Natural killer cell (primary cell): Measurements from ENCODE around the gene GALNT12. TPM values are rescaled to one million over a fixed set of nuclear protein-coding genes. Genes with fewer than 3 reads are reported as not detected.

Experiments used
- ATAC-seq, 3 donors: fragments of 150-1000 bp in 2 of 3; fragments of 200-7000 bp in 1 of 3; cut with Tn5 transposase; 1 replicate in 1 of 3; 2 replicates in 2 of 3; pipeline ENCODE4 v1.10.0; 2021; ENCODE audit warnings: mild to moderate bottlenecking in 2 of 3, moderate library complexity in 2 of 3
- DNase-seq, 2 donors: peaks; one replicate each; pipeline versions ENCODE4 v3.0.0 to v3.0.0-alpha.2; 2013 to 2021; ENCODE audit warnings: mixed read lengths in 1 of 2
- H3K27ac ChIP-seq: one replicate; pipeline ENCODE4 v1.5.1; 2013; ENCODE audit warnings: mild to moderate bottlenecking, low read length
- H3K27me3 ChIP-seq: one replicate; pipeline ENCODE4 v1.6.1; 2013; ENCODE audit warnings: low read length; ENCODE audit not compliant: control insufficient read depth, insufficient read depth
- H3K36me3 ChIP-seq: one replicate; pipeline ENCODE4 v1.6.1; 2013; ENCODE audit warnings: low read length; ENCODE audit not compliant: control insufficient read depth, insufficient read depth
- H3K4me1 ChIP-seq: one replicate; pipeline ENCODE4 v1.6.1; 2013; ENCODE audit warnings: low read length; ENCODE audit not compliant: control insufficient read depth, insufficient read depth
- H3K4me3 ChIP-seq: one replicate; pipeline ENCODE4 v1.5.1; 2013; ENCODE audit warnings: low read length
- H3K9me3 ChIP-seq: one replicate; pipeline ENCODE4 v1.6.1; 2013; ENCODE audit warnings: low read length; ENCODE audit not compliant: control insufficient read depth, insufficient read depth
- H3K27ac Mint-ChIP-seq, 2 donors: one replicate each; pipeline ENCODE4 v1.8.0; 2022; ENCODE audit warnings: mild to moderate bottlenecking in 2 of 2, mixed read lengths in 2 of 2, moderate library complexity in 1 of 2
- H3K27me3 Mint-ChIP-seq, 2 donors: one replicate each; pipeline ENCODE4 v1.8.0; 2022; ENCODE audit warnings: low read depth in 2 of 2, mixed read lengths in 2 of 2
- H3K36me3 Mint-ChIP-seq: one replicate; pipeline ENCODE4 v1.8.0; 2022; ENCODE audit warnings: mixed read lengths
- H3K4me1 Mint-ChIP-seq, 2 donors: one replicate each; pipeline ENCODE4 v1.8.0; 2022; ENCODE audit warnings: mixed read lengths in 2 of 2
- H3K4me3 Mint-ChIP-seq: one replicate; pipeline ENCODE4 v1.8.0; 2022; ENCODE audit warnings: mild to moderate bottlenecking, moderate library complexity, mixed read lengths
- H3K9me3 Mint-ChIP-seq, 2 donors: one replicate each; pipeline ENCODE4 v1.8.0; 2022; ENCODE audit warnings: mixed read lengths in 2 of 2
- WGBS: methylation state at CpG from one replicate; pipeline ENCODE4 v1.1.7; 2013; ENCODE audit warnings: missing lambda C conversion rate; ENCODE audit not compliant: insufficient coverage; 5-methylcytosine and 5-hydroxymethylcytosine counted together
- intact Hi-C: fragments of 100-400 bp; cut with micrococcal nuclease; formaldehyde crosslinking; loops from one replicate; pipeline ENCODE4 v1.14.2; 2022
- total RNA-seq, 4 donors: library from RNA; stranded (reverse); fragments of 120-200 nt in 1 of 4; gene quantifications; one replicate each; pipeline versions ENCODE4 v1.2.3 to v1.2.4, GENCODE V29; 2013 to 2022
- TF ChIP-seq, protein P1 (sequence below): fragments of 200-600 bp; IDR thresholded peaks from one replicate; pipeline ENCODE4 v1.8.0; 2022; ENCODE audit warnings: antibody characterized with exemption

GALNT12 gene
- total RNA-seq, 3 donors from 2014 or later (not counting 1 experiment from before 2014, with no cell fraction given) = 9.1 to 9.4 (median 9.4) TPM

GRCh38 chr9:98805506-98806272, 1.8 kb upstream of the GALNT12 start:
- Histone ChIP-seq H3K4me1 (peaks cover 16% of the 10 kb centered on the region), H3K27me3 (no peaks in the 10 kb centered on the region), H3K4me3 (no peak overlapping the region), H3K9me3 (no peaks in the 10 kb centered on the region), H3K27ac (no peak overlapping the region), H3K36me3 (no peaks in the 10 kb centered on the region)
- Mint-ChIP-seq H3K9me3 (no peaks in the 10 kb centered on the region), H3K4me1 (peaks cover 18 to 33% of the 10 kb centered on the region in 2 donors), H3K4me3 (no peak overlapping the region), H3K36me3 (no peaks in the 10 kb centered on the region), H3K27ac (no peak overlapping the region), H3K27me3 (peaks cover 6 to 20% of the 10 kb centered on the region in 2 donors)
- TF ChIP-seq, protein P1, sequence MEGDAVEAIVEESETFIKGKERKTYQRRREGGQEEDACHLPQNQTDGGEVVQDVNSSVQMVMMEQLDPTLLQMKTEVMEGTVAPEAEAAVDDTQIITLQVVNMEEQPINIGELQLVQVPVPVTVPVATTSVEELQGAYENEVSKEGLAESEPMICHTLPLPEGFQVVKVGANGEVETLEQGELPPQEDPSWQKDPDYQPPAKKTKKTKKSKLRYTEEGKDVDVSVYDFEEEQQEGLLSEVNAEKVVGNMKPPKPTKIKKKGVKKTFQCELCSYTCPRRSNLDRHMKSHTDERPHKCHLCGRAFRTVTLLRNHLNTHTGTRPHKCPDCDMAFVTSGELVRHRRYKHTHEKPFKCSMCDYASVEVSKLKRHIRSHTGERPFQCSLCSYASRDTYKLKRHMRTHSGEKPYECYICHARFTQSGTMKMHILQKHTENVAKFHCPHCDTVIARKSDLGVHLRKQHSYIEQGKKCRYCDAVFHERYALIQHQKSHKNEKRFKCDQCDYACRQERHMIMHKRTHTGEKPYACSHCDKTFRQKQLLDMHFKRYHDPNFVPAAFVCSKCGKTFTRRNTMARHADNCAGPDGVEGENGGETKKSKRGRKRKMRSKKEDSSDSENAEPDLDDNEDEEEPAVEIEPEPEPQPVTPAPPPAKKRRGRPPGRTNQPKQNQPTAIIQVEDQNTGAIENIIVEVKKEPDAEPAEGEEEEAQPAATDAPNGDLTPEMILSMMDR = no peak
- DNase-seq (no peak), ATAC-seq (no peak)
- WGBS = 92% methylated on average over 8 of the region's 8 CpGs
- intact Hi-C loops = no loop called here

GRCh38 chr9:98806394-98807035, 955 bp upstream of the GALNT12 start:
- peaks cover 18 to 40% of the 10 kb centered on the region in 2 donors for H3K4me1 Mint-ChIP-seq

DNA sequence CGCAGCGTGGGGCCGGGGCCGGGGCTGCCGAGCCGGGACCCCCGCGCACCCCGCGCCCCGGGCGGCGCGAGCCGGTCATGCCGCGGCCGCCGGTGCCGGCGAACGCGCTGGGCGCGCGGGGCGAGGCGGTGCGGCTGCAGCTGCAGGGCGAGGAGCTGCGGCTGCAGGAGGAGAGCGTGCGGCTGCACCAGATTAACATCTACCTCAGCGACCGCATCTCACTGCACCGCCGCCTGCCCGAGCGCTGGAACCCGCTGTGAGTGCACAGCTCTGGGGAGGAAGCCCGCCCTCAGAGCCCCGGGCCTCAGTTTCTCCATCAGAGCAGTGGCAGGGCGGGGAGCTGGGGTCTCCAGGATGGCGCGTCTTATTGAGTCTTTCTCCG, 335 bp downstream of the GALNT12 start:
- no peaks in the 10 kb centered on the region for H3K9me3 Mint-ChIP-seq
- peak overlapping the region in 1 of 2 donors; percentile 53 for H3K27ac Mint-ChIP-seq
- ATAC-seq (peak; percentile 25 to 59 (median 49)), DNase-seq (peak in 1 of 2 donors; percentile 55)
- H3K9me3 ChIP-seq = no peaks in the 10 kb centered on the region
- under 1% methylated on average over 46 of the region's 46 CpGs for WGBS
- intact Hi-C loops = no loop called here
- H3K4me1 Mint-ChIP-seq = peaks cover 18 to 41% of the 10 kb centered on the region in 2 donors
- TF ChIP-seq, protein P1 = no peak
- peak overlapping the region; percentile 89 for H3K4me3 Mint-ChIP-seq
- H3K27me3 Mint-ChIP-seq = peaks cover 6 to 20% of the 10 kb centered on the region in 2 donors
- no peak overlapping the region for H3K27ac ChIP-seq
- no peaks in the 10 kb centered on the region for H3K36me3 ChIP-seq
- peaks cover 16% of the 10 kb centered on the region for H3K4me1 ChIP-seq
- H3K4me3 ChIP-seq = peak overlapping the region; percentile 65
- H3K27me3 ChIP-seq = no peaks in the 10 kb centered on the region
- no peaks in the 10 kb centered on the region for H3K36me3 Mint-ChIP-seq

More at GRCh38 chr9:98806394-98807035, 955 bp upstream of the GALNT12 start:
- TF ChIP-seq, protein P1 = no peak
- H3K36me3 ChIP-seq = no peaks in the 10 kb centered on the region
- intact Hi-C loops = no loop called here
- peak overlapping the region; percentile 16 to 25 for H3K27ac Mint-ChIP-seq
- no peak overlapping the region for H3K4me3 ChIP-seq
- H3K27me3 ChIP-seq = no peaks in the 10 kb centered on the region
- ATAC-seq (no peak), DNase-seq (no peak)
- peaks cover 6 to 20% of the 10 kb centered on the region in 2 donors for H3K27me3 Mint-ChIP-seq
- no peaks in the 10 kb centered on the region for H3K36me3 Mint-ChIP-seq
- H3K4me1 ChIP-seq = peaks cover 16% of the 10 kb centered on the region
- no peaks in the 10 kb centered on the region for H3K9me3 Mint-ChIP-seq
- H3K4me3 Mint-ChIP-seq = peak overlapping the region; percentile 93
- H3K27ac ChIP-seq = no peak overlapping the region
- WGBS = 89% methylated on average over 8 of the region's 8 CpGs
- H3K9me3 ChIP-seq = no peaks in the 10 kb centered on the region
